ELF-1 (cell line): ENCODE results near the gene WDCP.
"Not testable (repeated sequence)": the region's sequence is repeated elsewhere in the genome, so short reads cannot be mapped to it uniquely, and the experiment has no call there.

Experiments
- DNase-seq: peaks from one replicate; pipeline ENCODE4 v3.0.0-alpha.2; 2016; ENCODE audit warnings: low read depth, low spot score

Gene WDCP

DNA sequence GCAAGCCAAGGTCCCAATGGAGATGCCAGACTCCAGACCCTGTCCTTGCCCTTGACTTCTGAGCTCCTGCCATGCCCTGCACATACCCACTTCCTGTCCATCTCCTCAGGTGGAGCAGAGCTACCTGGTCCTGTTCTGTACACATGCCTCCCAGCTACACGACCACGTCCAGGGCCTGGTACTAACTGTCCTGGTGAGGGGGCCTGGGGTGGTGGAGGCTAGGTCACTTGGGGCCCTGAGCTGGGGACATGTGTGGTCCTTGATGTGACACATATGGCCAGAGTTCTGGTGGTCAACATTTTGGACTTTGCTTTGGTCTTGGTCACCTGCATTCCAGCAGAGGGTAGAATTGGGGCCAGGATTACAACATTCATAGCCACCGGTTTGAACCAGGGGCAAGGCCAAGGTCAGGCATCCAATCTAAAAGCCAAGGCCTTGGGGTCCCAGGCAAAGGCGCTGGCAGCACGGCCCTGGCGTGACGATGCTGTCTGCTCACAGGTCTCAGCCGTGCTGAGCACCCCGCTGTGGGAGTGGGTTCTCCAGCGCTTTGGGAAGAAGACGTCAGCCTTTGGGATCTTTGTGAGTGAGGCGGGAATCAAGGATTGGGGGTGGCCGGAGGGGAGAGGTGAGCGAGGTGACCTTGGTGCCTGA, 24.7 kb downstream of the WDCP start:
- DNase-seq: no peak

GRCh38 chr2:24021122-24021998, 25.8 kb downstream of the WDCP start:
- DNase-seq: peak; percentile 70

DNA sequence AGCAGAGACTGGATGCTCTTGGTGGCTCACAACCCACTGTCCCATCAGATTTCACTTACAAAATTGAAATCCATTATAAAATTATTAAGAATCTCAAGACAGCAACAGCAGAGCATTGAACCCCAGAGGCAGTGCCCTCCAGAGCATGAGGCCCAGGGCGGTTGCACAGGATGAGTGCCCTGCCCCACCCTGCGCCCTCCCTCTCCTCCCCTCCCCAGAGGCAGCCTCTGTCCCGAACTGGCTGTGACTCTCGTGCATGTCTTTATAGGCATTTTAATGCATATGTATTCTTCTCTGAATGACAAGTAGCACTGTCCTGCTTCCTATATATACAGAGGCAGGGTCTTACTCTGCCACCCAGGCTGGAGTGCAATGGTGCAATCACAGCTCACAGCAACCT, 26.9 kb downstream of the WDCP start:
- DNase-seq: no peak

DNA sequence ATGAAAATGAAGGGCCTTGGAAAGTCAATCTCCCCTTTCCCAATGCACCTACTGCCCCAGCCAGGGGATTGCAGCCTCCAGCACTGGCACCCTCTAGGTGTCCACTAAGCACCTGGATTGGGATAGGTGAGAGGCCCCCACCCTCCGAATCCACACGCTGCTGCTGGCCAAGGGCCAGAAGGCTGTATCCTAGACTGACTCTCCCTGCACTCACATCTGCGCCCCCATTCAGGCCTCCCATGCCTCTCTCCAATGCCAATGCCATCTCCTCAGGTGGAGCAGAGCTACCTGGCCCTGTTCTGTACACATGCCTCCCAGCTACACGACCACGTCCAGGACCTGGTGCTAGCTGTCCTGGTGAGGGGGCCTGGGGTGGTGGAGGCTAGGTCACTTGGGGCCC, 27.5 kb downstream of the WDCP start:
- no peak for DNase-seq

GRCh38 chr2:24018241-24018640, 28.9 kb downstream of the WDCP start:
- DNase-seq: no peak

DNA sequence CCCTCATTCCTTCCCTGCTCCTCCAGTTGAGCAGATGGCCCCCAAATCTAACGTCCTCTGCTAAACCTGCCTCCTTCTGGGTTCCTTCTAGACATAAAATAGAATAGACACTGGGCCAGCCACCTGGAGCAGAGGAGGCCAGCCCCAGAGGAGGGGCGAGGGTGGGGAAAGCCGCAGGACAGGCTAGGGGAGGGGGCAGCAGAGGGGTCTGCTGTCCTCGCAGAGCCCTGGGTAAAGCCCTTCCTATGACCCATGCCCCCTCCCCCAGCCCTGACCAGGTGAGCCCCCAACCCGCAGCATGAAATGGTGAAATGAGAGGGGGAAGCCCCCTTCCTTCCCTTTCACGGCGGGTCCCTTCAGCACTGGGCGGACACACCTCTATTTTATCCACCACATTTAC, 29.5 kb downstream of the WDCP start:
- no peak for DNase-seq

DNA sequence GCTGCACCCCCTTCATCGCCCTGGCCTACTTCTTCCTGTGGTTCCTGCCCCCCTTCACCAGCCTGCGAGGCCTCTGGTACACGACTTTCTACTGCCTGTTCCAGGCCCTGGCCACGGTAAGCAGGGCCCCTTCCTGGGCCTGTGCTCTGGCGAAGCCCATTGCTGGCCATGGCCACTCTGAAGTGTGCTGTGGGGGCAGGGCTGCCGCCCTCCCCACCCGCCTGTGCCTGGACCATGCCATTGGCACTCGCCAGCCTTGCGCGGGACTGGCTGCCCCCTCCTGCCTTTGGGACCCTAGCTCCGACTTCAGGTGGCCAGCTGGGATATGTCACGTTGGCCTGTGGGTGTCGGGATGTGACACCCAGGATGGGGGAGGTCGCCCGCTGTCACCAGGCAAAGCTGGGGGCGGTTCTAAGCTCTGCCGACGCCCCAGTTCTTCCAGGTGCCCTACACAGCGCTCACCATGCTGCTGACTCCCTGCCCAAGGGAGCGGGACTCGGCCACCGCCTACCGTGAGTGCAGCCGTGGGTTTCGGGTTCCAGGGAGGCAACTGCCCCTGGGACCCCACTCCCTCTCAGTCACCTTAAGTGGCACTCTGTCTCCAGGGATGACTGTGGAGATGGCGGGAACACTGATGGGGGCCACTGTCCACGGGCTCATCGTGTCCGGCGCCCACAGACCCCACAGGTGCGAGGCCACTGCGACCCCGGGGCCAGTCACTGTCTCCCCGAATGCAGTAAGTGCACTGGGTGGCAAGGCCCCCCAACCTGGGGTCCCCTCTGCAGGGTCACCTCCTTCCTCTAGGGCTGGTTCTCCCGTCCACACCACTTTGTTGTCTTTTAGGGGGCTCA, 30.1 kb downstream of the WDCP start:
- DNase-seq: no peak

DNA sequence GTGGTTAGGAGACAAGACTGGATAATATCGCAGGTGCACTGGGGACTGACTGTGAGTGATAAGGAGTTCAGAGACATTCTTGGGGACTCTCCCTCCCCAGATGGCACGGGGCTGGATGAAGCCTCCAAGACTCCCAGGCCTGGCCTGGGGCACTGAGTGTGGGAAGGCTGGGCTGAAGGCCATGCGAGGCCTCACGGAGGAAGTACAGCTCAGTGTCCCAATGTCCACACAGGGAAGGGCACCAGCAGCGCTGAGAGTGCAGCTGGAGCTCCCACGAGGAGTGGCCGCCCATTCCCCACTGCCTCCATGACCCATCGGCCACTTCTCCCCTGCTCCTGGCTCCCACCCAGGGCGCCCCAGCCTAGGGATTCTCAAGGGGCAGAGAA, 30.8 kb downstream of the WDCP start:
- no peak for DNase-seq

GRCh38 chr2:24015562-24016375, 31.4 kb downstream of the WDCP start:
- peak; percentile 46 for DNase-seq

- not testable (repeated sequence) for DNase-seq
Observed at GRCh38 chr2:24014902-24015301, 32.3 kb downstream of the WDCP start.

DNA sequence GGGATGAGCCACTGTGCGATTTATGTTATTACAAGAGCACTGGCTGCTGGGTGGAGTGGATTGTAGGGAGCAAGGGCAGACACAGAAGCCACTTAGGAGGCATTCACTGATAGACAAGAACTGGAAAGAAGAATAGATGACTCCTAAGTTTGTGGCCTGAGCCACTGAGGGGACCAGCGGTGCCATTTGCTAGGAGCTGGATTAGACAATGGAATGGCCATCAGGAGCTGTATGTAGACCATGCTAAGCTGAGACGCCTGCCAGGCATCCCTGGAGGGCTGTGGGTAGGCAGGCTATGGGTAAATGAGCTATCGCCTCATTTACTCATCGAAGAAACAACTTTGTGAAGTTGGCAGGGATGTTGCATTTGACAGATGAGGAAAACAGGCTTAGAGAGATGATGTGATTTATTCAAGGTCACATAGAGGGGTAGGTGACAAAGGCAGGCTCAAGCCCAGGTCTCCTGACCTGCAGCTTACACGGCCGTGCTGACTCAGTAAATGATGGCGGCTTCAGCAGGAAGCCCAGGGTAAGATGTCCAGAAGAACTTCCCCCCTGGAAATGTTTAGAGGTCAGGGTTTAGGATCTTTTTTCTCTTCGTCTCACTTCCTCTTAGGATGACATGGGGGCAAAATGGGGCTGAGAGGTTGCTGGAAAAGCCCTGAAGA, 34.5 kb downstream of the WDCP start:
- no peak for DNase-seq

DNA sequence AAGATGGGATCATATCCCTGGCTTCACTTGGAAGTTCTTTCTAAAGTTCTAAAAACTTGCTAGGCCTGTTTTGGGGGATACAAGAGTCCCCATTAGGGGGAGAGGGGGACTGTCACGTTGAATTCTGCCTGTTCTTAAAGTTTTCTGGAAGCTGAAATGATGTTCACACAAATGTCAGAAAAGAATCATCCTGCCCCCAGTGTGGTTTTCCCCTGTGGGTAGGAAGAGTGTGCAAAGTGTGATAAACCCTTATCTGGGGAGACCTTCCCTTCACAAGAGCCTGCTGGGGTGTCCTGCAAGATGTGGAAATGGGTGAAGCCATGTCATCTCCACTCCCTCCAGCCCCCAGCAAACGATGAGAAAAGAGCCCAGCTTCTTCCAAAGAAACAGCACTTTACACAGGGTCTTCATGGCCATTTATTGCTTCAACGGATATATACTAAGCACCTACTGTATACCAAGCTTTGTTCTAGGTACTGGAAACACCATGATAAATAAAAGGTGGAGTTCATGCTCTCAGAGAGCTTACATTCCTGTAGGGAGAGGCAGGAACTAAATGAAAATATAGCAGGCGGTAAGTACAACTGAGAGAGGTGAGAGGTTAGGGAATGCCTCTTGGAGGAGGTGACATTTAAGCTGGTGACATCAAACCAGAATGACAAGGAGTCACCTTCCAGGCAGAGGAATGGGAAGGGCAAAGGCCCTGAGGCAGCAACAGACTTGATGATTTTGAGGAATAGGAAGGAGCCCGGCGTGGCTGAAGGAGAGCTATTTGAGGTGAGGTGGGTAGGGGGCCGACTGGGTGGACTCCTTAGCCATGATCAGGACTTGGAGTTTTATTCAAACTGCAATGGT, 35.7 kb downstream of the WDCP start:
- DNase-seq: no peak

DNA sequence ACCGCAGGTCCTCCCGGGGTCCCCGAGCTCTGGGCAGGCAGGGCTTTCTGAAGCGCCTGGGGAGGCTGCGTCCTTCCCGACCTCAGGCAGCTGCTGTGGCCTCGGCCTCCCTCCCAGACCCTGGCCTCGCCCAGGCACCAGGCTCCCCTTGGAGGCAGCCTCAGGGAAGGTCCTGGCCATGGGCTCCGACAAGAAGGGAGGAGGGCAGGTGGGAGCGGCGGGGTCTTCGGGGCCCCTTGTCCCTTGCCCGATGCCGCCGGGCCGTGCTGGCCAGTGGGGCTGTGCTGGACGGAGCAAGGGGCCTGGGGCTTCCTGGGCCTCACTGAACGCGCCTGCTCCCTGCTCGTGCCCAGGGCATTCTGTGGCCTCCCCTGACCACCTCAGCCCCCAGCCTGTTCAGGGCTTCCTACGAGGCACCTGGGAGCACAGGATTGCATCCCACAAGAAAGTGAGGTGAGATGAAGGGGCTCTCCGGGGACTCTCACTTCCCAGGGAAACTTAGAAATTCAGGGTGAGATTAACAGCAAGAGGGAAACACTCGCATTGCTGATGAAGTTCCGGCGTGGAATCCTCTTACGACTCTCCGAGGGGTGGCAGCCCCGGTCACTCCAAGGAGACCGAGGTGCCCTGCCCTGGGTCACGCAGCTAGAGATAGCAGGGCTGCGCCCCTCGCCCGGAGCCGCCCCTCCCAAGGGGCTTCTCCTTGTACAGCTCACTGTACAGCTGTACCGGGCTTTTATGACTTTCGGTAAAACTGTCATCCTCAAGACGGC, 36.5 kb downstream of the WDCP start:
- DNase-seq: peak; percentile 35

- DNase-seq: no peak
Observed at GRCh38 chr2:24009680-24010476, 37.3 kb downstream of the WDCP start, which contains the start of gene MFSD2B. MFSD2B (plus strand) TSS chr2:24010085; CDS start chr2:24010097, 12 bp downstream.

DNA sequence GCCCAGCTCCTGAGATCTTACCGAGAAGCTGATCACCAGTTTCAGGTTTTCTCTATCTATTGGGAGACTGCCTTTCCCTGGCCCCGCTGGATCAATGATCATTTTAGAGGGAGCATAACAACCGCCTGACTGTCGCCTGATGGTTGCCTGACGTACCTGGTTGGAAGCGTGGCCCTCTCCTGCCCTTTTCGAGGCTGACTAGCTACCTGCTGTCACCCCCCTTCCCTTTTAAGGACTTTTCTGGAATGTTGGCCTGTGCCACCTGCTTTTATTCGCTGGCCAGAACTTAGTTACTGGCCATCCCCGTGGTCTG, 37.9 kb downstream of the WDCP start:
- no peak for DNase-seq

DNA sequence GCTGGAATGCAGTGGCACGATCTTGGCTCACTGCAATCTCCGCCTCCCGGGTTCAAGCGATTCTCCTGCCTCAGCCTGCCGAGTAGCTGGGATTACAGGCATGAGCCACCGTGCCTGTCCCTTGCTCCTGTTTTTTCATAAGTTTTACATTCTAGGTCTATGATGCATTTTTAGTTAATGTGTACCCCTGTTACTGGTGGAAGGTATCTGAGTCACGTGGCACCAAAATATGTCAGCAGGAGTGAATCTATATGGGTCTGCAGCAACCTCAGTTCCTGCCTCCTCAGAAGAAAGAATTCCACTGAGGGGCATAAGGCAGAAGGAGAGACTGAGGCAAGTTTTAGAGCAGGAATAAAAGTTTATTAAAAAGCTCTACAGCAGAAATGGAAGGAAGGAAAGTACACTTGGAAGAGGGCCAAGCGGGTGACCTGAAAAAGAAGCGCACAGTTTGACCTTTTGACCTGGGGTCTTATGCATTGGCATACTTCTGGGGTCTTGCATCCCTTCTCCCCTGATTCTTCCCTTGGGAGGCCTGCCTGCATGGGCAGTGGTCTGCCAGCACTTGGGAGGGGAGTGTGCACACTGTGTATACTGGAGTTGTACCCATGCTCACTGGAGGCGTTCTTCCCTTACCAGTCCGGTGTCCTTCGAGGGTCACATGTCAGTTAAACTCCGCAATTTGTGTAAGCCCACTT, 38.4 kb downstream of the WDCP start:
- DNase-seq: no peak

GRCh38 chr2:24007693-24008092, 39.5 kb downstream of the WDCP start:
- no peak for DNase-seq

DNA sequence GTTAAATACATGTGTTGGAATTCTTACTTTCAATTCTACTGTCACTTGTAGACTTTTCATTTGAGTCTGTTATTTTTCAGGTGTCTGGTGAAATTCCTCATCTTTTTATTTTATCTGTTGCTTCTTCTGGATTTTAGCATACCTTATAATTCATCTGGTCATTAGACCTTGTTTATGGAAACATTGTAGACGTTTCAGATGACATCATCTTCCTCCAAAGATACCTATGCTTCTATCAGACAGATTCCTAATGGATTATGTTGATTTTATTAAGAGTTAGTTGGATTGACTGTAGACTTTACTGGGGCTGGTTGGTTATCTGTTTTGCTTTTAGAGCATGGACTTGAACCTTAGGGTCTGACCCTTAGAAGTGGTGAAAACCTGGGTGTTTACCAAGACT, 52.6 kb downstream of the WDCP start:
- no peak for DNase-seq
